GM18867 (cell line): Measurements from ENCODE around the gene S1PR4.
"Not testable (repeated sequence)": the region's sequence is repeated elsewhere in the genome, so short reads cannot be mapped to it uniquely, and the experiment has no call there.

Experiments used
- ATAC-seq: cut with Tn5 transposase; IDR thresholded peaks from one replicate; pipeline ENCODE4 v1.9.1; 2021; ENCODE audit warnings: mild to moderate bottlenecking, moderate library complexity; ENCODE audit not compliant: unreplicated experiment

Gene S1PR4

DNA sequence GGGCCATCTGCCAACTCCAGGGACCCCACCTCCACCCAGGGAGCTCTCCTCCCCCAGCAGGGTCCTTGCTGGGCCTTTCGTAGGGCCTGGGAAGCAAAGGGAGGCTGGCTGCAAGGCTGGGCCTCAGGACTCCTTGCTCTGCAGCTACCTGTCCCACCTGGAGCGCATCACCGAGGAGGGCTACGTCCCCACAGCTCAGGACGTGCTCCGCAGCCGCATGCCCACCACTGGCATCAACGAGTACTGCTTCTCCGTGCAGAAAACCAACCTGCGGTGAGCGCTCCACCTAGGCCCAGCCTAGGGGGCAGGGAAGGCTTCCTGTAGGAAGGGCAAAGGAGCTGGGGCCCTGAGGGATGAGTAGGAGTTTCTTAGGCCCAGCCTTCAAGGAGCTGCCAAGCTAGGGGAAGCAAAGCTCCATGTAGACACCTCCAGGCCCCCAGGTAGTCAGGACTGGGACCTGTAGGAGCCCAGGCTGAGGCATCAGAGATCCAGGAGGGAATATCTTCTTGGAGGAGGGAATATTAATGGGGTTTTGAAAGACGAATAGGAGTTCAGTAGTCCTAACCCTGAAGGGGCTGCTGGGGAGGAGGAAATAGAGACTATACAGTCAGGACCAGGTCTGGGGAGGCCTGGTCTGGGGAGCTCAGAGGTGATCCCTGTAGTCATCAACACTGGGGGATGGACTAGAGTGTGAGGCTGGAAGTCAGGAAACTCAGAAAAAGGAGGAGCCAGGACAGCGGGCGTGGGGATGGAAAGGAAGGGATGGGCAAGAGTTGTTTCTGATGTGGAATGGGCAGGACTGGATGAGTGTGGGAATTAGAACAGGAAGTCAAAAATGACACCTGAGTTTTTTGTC lies 26.8 kb upstream of the S1PR4 start:
- ATAC-seq = no peak

DNA sequence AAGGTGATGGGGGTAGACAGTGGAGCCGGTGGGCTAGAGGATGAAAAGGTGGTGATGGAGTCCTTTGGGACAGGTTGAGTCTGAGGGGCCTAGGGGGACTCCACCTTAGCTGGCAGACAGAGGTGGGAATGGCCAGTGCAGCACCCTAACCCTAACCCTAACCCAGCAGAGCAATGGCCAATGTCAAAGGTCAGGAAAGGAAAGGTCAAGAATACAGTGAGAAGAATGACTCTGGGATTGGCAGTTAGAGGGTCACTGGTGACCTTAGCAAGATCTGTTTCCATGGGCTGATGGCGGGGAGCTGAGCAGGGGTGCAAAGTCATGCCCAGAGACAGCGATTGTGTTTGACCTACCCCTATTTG lies 26.2 kb upstream of the S1PR4 start:
- ATAC-seq = no peak

GRCh38 chr19:3153286-3154230 lies 25.0 kb upstream of the S1PR4 start:
- no peak for ATAC-seq

DNA sequence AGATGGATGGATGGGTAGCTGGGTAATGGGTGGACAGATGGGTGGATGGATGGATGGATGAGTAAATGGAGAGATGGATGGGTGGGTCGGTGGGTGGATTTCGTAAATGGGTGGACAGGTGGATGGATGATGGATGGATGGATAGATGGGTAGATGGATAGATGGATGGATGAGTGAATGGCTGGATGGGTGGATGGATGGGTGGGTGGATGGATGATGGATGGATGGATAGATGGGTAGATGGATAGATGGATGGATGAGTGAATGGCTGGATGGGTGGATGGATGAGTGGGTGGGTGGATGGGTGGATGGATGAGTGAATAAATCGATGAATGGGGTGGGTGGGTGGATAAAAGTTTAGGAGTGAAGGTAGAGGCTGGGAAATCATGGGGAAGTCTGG lies 24.1 kb upstream of the S1PR4 start:
- not testable (repeated sequence) for ATAC-seq

- ATAC-seq = no peak
These were observed 23.4 kb upstream of the S1PR4 start for GRCh38 chr19:3154957-3155736.

DNA sequence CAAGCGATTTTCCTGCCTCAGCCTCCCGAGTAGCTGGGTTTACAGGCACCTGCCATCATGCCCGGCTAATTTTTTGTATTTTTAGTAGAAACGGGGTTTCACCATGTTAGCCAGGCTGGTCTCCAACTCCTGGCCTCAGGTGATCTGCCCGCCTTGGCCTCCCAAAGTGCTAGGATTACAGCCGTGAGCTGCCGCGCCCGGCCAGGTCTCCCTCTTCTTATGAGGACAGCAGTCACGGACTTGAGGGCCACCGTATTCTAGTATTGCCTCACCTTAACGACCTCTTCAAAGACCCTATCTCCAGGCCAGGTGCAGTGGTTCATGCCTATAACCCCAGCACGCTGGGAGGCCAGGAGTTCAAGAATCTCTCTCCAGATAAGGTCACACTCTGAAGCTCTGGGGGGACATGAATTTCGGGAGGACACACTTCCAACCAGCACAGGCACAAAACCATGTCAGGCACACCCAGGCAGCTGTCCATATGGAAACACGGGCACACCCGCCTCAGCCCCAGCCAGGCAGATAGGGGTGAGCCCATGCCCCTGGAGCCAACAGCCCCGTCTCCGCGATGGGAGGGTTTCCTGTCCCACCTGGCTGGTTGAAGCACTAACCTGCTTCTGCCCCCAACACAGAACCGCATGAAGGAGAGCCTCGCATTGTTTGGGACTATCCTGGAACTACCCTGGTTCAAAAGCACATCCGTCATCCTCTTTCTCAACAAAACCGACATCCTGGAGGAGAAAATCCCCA lies 21.3 kb upstream of the S1PR4 start:
- ATAC-seq = no peak

- ATAC-seq = no peak
These were observed 19.0 kb upstream of the S1PR4 start for GRCh38 chr19:3159565-3159964.

DNA sequence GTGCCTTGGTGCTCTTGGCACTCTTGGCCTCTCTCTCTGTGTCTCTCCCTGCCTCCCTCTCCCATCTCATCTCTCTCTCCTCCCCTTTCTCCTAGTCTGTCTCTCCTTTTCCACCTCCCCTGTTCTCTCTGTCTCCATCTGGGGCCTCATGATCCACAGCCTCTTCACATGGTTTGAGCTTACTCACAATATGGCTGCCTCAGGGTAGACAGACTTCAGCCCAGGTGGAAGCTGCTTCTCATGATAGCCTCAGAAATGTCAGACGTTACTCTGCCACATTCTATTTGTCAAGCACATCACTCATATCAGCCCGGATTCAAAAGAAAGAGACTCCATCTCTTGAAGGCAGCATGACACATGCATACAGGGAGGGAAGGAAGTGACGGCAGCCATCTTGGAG lies 18.4 kb upstream of the S1PR4 start:
- no peak for ATAC-seq

GRCh38 chr19:3161453-3161852 lies 17.1 kb upstream of the S1PR4 start:
- ATAC-seq = no peak

- ATAC-seq = no peak
These were observed 15.9 kb upstream of the S1PR4 start for GRCh38 chr19:3162418-3163229.

- no peak for ATAC-seq
These were observed 15.2 kb upstream of the S1PR4 start for GRCh38 chr19:3163230-3163886.

- ATAC-seq = no peak
These were observed 14.6 kb upstream of the S1PR4 start for GRCh38 chr19:3163943-3164342.

GRCh38 chr19:3167533-3168272 lies 10.9 kb upstream of the S1PR4 start:
- ATAC-seq = no peak

DNA sequence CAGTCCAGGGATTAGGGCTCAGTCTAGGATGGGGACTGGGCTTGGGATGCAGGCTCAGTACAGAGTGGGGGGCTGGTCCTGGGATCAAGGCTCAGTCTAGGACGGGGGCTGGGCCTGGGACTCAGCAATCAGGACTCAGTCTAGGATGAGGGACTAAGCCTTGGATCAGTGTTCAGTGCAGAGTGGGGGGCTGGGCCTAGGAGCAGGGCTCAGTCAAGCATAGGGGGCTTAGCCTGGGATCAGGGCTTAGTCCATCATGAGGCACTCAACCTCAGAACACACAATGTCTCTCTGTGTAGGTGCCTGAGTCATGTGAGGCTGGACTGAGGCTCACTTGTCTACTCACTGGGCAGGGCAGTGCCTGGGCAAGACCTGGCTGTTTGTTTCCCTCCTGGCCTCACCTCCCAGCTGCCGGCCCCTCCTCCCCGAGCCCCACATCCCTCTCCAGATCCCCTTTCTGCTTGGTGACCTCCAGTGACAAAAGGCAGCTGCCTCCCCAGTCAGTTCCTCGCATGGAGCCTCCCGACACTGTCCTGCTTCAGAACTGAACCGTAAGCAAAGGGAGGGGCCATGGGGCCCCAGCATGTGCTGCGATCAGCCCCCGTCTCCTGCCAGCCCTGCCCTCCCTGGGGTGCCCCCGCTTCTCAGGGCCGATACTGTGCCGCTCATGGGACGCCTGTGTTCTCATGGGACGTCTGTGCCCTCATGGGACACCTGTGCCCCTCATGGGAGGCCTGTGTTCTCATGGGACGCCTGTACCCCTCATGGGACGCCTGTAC lies 6.5 kb upstream of the S1PR4 start:
- ATAC-seq = no peak

DNA sequence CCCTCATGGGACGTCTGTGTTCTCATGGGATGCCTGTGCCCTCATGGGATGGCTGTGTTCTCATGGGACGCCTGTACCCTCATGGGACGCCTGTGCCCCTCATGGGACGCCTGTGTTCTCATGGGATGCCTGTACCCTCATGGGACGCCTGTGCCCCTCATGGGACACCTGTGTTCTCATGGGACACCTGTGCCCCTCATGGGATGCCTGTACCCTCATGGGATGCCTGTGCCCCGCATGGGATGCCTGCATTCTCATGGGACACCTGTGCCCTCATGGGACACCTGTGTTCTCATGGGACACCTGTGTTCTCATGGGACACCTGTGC lies 5.9 kb upstream of the S1PR4 start:
- ATAC-seq = not testable (repeated sequence)

DNA sequence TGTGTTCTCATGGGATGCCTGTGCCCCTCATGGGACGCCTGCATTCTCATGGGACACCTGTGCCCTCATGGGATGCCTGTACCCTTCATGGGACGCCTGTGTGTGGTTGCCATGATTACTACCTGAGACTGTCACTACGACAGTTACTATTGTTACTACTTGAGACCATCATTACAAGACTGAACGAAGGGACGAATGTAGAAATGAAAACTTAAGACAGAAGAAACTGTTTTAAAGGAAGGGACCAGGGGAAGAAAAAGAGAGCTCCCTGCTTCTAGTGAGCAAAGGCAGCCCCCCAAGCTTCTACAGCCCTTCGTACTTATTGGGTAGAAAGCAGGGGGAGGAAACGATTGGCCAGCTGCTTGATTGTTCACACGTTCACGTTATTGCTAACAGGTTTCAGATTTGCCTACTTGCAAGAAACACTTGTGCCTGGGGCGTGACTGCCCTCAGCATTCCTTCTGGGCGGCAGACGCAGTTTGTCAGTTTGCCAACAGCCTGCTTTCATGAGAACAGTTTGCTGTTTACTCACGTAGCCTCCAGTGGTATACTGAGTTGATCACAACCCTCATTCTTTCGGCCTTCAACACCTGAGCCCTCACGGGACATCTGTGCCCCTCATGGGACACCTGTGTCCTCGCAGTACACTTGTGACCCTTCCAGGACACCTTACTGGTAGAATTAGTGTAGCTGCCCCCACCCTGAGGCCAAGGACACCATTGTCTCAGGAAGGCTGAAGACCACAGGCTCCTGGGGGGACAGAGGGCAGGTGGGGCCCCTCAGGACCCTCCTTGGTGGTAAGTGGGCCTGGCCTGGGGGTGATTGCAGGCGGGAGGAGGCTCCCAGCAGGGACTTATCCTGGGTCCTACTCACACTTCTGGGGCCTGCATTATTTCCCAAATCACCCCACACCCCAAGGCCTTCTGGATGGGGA lies 2.5 kb upstream of the S1PR4 start:
- no peak for ATAC-seq
